Fibroblast of lung (primary cell): ENCODE data around the gene OR2J2. TPM values are rescaled to one million over a fixed set of nuclear protein-coding genes. Genes with fewer than 3 reads are reported as not detected.
"Not testable (repeated sequence)": the region's sequence is repeated elsewhere in the genome, so short reads cannot be mapped to it uniquely, and the experiment has no call there.

ENCODE experiments used
- DNase-seq, 2 donors: peaks; one replicate each; pipeline versions ENCODE4 v3.0.0 to v3.0.0-alpha.2; 2010; ENCODE audit warnings: low read depth in 2 of 2
- H2AFZ ChIP-seq: 2 replicates; pipeline ENCODE4 v1.5.1; 2012; ENCODE audit warnings: low read length, control low read depth, inconsistent platforms
- H3K27ac ChIP-seq: 2 replicates; pipeline ENCODE4 v1.5.1; 2011; ENCODE audit warnings: low read length, control low read depth; ENCODE audit not compliant: insufficient read depth
- H3K27me3 ChIP-seq: 2 replicates; pipeline ENCODE4 v1.5.1; 2011; ENCODE audit warnings: mild to moderate bottlenecking, low read length; ENCODE audit not compliant: control insufficient read depth, insufficient read depth
- H3K36me3 ChIP-seq: 2 replicates; pipeline ENCODE4 v1.5.1; 2011; ENCODE audit warnings: low read length; ENCODE audit not compliant: control insufficient read depth, insufficient read depth
- H3K4me1 ChIP-seq: 2 replicates; pipeline ENCODE4 v1.5.1; 2011; ENCODE audit warnings: low read length; ENCODE audit not compliant: control insufficient read depth, insufficient read depth; ENCODE audit errors: extremely low read depth
- H3K4me2 ChIP-seq: 2 replicates; pipeline ENCODE4 v1.5.1; 2011; ENCODE audit warnings: low read length, control low read depth; ENCODE audit not compliant: insufficient read depth; ENCODE audit errors: extremely low read depth
- H3K4me3 ChIP-seq, 4 experiments: fragments of 200-600 bp in 1 of 4; sonication (generic) in 1 of 4; replicated peaks in 1 of 4; 2 replicates each; pipeline ENCODE4 v1.5.1; 2011 to 2016; ENCODE audit warnings: low read length in 4 of 4, low read depth in 3 of 4, mild to moderate bottlenecking in 3 of 4, control low read depth in 2 of 4, inconsistent platforms in 1 of 4, mixed read lengths in 1 of 4; ENCODE audit not compliant: insufficient read depth in 1 of 4; ENCODE audit errors: control extremely low read depth in 1 of 4
- H3K79me2 ChIP-seq: 2 replicates; pipeline ENCODE4 v1.5.1; 2012; ENCODE audit warnings: mild to moderate bottlenecking, low read length, inconsistent platforms; ENCODE audit not compliant: control insufficient read depth, insufficient read depth
- H3K9ac ChIP-seq: 2 replicates; pipeline ENCODE4 v1.5.1; 2011; ENCODE audit warnings: mild to moderate bottlenecking, low read length, control low read depth; ENCODE audit not compliant: insufficient read depth
- H3K9me3 ChIP-seq: 2 replicates; pipeline ENCODE4 v1.5.1; 2012; ENCODE audit warnings: low read depth, low read length; ENCODE audit not compliant: control insufficient read depth, insufficient read depth
- H4K20me1 ChIP-seq: 2 replicates; pipeline ENCODE4 v1.5.1; 2011; ENCODE audit warnings: low read length; ENCODE audit not compliant: control insufficient read depth, insufficient read depth; ENCODE audit errors: extremely low read depth
- EZH2 ChIP-seq: IDR thresholded peaks from 2 replicates; pipeline ENCODE4 v1.5.1; 2012; ENCODE audit warnings: low read length, control low read depth, mild to moderate bottlenecking; ENCODE audit errors: missing control alignments
- polyA plus RNA-seq, 2 donors: library from polyadenylated mRNA; depleted of rRNA in 1 of 2; stranded (reverse) in 1 of 2; unstranded in 1 of 2; fragments of >200 nt; gene quantifications; 2 replicates each; pipeline ENCODE4 v1.2.1, GENCODE V29; 2011 to 2012; ENCODE audit warnings: missing spikeins in 1 of 2
- total RNA-seq: library from RNA; depleted of rRNA; stranded (reverse); fragments of >200 nt; gene quantifications from 2 replicates; pipeline ENCODE4 v1.2.1, GENCODE V29; 2014
- TF ChIP-seq, protein P1 (sequence below), 2 donors: IDR thresholded peaks in 1 of 2; conservative IDR thresholded peaks in 1 of 2; 1 replicate in 1 of 2; 2 replicates in 1 of 2; pipeline ENCODE4 v1.5.1; 2011 to 2012; ENCODE audit warnings: low read length in 2 of 2, control low read depth in 1 of 2, inconsistent platforms in 1 of 2, low read depth in 1 of 2, mild to moderate bottlenecking in 1 of 2

Gene OR2J2
- total and polyA plus RNA-seq, 2 donors (not counting 1 experiment from before 2014, with no cell fraction given) = not detected

DNA sequence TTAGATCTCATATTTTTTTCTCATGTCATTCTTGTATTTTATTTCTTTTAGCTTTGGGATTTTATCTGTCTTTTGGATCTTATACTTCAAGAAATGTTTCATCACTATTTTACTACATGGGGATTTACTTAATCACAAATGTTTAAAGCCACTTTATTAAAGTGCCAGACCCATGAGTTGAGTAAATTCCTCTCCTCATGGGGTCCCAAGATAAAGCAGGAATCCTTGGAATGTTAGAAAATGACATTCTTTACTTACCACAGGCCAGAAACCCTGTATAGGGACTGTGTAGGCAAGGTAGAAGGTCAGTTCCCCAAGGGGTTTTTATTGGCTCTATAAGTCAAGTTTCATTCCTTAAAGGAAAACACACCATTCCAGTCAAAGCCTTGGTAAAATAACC lies 28.4 kb upstream of the OR2J2 start:
- Histone ChIP-seq H3K9ac (no peak overlapping the region), H3K9me3 (no peaks in the 10 kb centered on the region), H3K4me3 (no peak overlapping the region), H3K79me2 (no peaks in the 10 kb centered on the region), H3K27ac (no peak overlapping the region), H2AFZ (no peak overlapping the region), H3K36me3 (no peaks in the 10 kb centered on the region), H3K4me1 (no peaks in the 10 kb centered on the region), H3K27me3 (no peaks in the 10 kb centered on the region), H4K20me1 (no peaks in the 10 kb centered on the region), H3K4me2 (no peak overlapping the region)
- no peak for TF ChIP-seq EZH2
- TF ChIP-seq, protein P1, sequence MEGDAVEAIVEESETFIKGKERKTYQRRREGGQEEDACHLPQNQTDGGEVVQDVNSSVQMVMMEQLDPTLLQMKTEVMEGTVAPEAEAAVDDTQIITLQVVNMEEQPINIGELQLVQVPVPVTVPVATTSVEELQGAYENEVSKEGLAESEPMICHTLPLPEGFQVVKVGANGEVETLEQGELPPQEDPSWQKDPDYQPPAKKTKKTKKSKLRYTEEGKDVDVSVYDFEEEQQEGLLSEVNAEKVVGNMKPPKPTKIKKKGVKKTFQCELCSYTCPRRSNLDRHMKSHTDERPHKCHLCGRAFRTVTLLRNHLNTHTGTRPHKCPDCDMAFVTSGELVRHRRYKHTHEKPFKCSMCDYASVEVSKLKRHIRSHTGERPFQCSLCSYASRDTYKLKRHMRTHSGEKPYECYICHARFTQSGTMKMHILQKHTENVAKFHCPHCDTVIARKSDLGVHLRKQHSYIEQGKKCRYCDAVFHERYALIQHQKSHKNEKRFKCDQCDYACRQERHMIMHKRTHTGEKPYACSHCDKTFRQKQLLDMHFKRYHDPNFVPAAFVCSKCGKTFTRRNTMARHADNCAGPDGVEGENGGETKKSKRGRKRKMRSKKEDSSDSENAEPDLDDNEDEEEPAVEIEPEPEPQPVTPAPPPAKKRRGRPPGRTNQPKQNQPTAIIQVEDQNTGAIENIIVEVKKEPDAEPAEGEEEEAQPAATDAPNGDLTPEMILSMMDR (conservative IDR thresholded peaks at IDR 0.05 in 1 of 2, IDR thresholded peaks at IDR 0.05 in 1 of 2; ENCODE audit: low read depth in 1 of 2, low read length in 2 of 2) = no peak
- no peak for DNase-seq

DNA sequence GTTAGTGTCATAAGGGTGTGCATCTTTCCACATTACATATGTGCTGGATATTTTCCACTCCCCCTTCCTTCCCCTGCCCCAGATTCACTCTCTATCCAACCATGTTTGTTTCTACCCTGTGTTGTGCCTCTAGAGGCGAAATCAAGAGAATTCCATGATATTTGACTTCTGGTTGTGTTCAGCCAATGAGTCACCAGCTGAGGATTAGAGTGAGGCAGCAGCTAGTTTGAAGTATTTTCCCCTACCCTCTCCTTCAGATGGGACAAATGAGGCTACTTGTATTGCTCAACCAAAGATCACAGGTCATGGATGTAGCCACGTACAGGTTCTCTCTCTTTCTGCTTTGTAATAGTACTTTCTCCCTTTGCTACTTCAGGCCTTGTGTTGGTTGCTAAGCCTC lies 24.5 kb upstream of the OR2J2 start:
- no peaks in the 10 kb centered on the region for H3K9me3 ChIP-seq
- no peaks in the 10 kb centered on the region for H3K27me3 ChIP-seq
- H3K4me2 ChIP-seq = no peak overlapping the region
- H3K79me2 ChIP-seq = no peaks in the 10 kb centered on the region
- H3K27ac ChIP-seq = no peak overlapping the region
- TF ChIP-seq, protein P1 (conservative IDR thresholded peaks at IDR 0.05 in 1 of 2, IDR thresholded peaks at IDR 0.05 in 1 of 2; ENCODE audit: low read depth in 1 of 2, low read length in 2 of 2) = no peak
- TF ChIP-seq EZH2 = no peak
- H3K36me3 ChIP-seq = no peaks in the 10 kb centered on the region
- H3K4me3 ChIP-seq = no peak overlapping the region
- no peak overlapping the region for H2AFZ ChIP-seq
- no peaks in the 10 kb centered on the region for H3K4me1 ChIP-seq
- DNase-seq = no peak
- no peaks in the 10 kb centered on the region for H4K20me1 ChIP-seq
- no peak overlapping the region for H3K9ac ChIP-seq

DNA sequence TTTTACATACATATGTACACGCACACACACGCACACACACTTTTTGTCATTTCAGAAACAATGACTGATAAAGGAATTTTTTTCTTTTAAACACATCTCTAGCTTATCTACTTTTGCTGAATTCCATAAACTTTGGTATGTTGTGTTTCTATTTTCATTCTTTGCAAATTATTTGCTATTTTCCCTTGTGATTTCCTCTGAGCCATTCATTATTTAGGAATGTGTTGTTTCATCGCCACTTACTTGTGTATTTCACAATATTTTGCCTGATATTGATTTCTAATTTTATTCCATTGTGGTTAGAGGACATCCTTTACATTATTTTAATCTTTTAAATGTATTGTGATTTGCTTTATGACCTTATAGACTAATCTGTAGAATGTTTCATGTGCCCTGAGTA lies 23.6 kb upstream of the OR2J2 start:
- Histone ChIP-seq H3K79me2 (no peaks in the 10 kb centered on the region), H3K4me3 (no peak overlapping the region), H2AFZ (no peak overlapping the region), H3K9me3 (no peaks in the 10 kb centered on the region), H3K36me3 (no peaks in the 10 kb centered on the region), H3K27me3 (no peaks in the 10 kb centered on the region), H3K4me2 (no peak overlapping the region), H3K27ac (no peak overlapping the region), H3K4me1 (no peaks in the 10 kb centered on the region), H3K9ac (no peak overlapping the region), H4K20me1 (no peaks in the 10 kb centered on the region)
- TF ChIP-seq EZH2 = no peak
- TF ChIP-seq, protein P1 (conservative IDR thresholded peaks at IDR 0.05 in 1 of 2, IDR thresholded peaks at IDR 0.05 in 1 of 2; ENCODE audit: low read depth in 1 of 2, low read length in 2 of 2) = no peak
- no peak for DNase-seq

DNA sequence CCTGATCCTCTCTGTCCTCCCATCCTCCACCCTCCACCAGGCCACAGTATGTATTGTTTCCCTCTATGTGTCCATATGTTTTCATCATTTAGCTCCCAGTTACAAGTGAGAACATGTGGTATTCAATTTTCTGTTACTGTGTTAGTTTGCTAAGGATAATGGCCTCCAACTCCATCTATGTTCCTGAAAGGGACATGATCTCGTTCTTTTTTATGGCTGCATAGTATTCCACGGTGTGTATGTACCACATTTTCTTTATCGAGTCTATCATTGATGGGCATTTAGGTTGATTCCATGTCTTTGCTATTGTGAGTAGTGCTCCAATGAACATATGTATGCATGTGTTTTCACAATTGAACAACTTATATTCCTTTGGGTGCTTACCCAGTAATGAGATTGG lies 21.3 kb upstream of the OR2J2 start:
- H2AFZ ChIP-seq, H3K27ac ChIP-seq, H3K9me3 ChIP-seq, H3K79me2 ChIP-seq, H3K9ac ChIP-seq, H3K4me2 ChIP-seq, H3K36me3 ChIP-seq, H3K4me1 ChIP-seq, H3K4me3 ChIP-seq, H3K27me3 ChIP-seq, H4K20me1 ChIP-seq, DNase-seq: not testable (repeated sequence)
